GM18511 (cell line): ENCODE measurements around the gene IGSF9B.

Experiments
- ATAC-seq: cut with Tn5 transposase; IDR thresholded peaks from one replicate; pipeline ENCODE4 v1.9.1; 2021; ENCODE audit warnings: mild to moderate bottlenecking, moderate library complexity; ENCODE audit not compliant: unreplicated experiment

IGSF9B gene

DNA sequence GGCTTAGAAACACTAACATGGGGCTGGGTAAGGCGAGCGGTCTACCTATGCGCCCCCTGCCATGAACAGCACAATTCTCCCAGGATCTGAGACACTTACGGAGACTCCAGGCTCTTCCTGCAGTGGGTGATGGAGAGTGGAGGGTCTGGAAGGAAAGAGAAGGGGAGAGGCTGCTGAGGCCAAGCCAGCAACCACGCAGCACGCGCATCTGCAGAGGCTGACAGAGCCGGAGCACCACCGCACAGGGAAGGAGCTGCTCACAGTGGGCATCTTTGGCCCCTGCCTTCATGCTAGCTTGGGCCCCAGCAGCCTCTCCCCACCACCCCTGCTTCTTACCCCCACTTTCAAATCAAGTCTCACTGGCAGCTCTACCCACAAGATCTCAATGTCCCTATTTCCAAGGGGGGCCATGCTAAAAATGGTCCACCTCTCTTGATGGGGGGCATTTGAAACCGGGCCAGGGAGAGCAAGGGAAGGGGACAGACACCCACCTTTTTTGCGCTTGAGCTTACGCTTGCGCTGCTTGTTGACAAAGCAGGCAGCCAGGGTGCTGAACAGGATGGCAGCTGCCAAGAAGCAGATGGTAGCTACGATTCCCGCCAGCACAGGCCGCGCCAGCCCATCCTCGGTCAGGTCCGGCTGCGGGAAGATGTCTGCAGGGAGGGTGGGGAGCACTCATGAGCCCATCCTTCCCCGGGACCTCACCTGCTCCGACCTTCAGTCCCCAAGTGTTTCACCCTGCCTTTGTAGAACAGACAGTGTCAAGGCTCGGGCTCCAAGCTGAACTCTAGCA is 34.5 kb downstream of the IGSF9B start:
- no peak for ATAC-seq

DNA sequence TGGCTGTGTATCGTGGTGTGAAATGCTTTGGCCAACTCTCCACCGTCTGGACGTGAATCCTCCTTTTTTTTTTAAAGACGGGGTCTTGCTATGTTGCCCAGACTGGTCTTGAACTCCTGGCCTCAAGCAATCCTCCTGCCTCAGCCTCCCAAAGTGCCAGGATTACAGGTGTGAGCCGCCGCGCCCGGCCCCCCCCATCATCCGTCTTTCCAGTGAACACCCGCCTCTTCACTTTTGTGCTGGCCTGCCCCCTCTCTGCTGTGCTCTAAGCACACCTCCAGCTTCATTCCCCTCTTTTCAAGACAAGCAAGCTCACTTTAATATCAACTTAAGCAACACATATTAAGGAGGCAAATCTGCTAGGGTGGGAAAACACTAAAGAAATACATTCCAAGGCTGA is 35.3 kb downstream of the IGSF9B start:
- no peak for ATAC-seq

DNA sequence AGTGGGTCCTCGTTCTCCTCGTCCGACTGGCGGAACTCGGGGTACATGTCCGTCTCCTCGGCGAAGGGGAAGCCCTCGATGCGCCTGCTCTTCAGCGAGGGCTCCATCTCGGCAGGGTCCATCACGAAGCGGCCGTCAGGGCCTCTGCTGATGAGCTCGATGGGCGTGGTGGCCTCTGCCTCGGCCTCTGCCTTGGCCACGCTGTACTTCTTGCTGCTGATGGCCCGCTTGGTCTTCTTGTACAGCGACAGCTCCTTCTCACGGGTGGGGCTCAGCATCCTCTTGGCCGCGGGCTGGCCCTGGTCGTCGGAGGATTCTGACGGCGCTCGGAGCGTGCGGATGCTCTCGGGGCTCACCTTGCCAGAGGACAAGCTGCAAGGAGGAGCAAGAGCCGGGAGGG is 35.7 kb downstream of the IGSF9B start:
- no peak for ATAC-seq

DNA sequence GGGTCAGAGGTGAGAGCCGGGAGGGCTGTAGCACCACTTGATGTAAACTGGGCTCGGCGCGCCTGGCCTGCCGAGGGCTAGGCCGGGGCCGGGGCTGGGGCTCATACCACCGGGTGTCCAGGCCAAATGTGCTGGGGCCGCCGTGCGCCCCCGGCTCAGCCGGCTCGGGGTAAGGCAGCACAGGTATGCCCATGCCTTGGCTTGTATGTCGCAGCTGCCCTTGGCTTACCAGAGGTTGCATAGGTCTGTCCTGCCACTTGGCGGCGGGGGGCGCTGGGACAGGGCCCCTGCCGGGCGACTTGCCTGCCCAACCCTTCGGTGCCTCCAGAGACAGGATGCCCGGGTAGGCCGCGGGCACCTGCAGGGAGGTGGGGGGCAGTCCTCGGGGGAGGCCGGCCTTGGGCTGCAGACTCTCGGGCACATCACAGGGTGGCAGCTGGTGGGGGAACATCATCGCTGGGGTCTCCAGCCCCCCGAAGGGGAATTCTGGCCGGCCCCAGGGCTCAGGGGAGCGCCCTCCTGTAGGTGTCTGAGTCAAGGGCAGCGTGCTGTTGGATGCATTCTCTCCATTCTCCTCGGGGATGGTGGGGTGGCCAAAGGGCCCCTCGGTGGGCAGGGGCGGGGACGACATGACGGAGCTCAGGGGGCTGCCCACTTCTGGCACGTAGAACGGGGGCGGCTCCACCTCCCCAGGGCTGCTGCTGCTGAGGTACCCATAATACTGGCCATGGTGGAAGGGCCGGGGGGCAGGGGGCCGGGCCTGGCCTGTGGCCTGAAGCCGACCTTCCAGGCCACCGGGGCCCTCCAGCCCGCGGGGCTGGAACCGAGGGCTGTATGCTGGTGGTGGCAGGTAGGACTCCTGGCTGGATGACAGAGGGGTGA is 36.4 kb downstream of the IGSF9B start:
- ATAC-seq: no peak

- ATAC-seq: no peak
Measured at GRCh38 chr11:133919330-133920108, 37.2 kb downstream of the IGSF9B start.

GRCh38 chr11:133918608-133919260 is 38.0 kb downstream of the IGSF9B start:
- ATAC-seq: no peak

DNA sequence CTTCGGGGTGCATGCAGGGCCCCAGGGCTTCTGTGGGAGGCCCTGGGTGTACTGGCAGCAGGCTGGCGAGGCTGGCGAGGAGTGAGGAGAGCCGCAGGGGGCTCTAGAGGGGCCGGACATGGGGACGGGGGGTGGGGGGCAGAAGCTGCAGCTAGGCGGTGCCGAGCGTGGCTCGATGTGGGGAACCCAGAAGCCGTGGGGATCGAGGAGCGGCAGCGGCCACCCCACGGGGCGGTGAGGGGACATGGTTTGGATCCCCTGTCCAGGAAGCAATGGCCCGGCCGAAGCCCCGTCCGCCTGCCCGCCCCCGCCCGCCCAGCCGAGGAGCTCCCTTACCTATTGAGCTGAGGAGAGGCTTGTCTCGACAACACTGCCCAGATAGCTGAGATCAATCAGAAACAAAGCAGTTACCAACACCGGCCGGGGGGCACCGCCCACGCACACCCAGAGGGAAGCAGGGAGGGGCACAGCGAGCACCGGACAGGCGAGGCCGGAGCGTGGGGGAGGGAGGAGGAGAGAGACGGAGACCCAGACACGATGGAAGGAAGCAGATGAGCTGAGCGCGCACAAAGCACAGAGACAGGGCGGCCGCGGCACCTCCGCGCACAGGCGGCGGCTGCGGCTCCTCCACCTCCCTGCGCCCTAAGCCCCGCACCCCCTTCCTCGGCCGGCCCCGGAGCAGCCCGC is 38.7 kb downstream of the IGSF9B start:
- ATAC-seq: no peak

DNA sequence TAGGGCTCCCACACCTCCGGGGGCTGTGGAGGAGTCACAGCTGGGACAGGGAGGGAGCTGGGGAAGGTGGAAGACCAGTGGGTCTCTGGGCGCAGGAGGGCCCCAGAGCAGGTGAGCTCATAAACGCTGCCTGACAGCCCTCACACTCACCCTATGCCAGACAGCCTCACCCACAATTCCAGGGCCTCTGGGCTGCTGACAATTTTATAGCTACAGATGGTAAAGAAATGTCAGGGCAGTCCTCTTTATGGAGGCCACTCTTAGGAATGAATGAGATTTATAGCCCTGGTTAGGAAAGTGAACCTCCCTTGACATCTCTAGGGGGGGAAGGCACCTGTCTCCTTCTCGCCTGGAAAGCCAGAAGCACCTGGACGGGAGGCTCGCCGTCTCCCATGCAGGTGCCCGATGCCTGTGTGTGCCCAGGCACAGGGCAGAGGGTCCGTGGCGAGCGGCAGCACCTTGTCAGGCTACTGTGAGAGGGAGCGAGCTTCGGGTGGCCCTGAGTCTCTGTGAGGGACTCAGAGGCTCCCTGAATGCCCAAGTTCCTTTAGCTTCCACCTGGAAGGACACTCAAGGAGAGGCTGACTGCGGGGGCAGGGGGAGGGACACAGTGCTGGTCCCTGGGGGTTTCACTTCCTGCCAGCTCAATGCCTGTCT is 39.9 kb downstream of the IGSF9B start:
- no peak for ATAC-seq

DNA sequence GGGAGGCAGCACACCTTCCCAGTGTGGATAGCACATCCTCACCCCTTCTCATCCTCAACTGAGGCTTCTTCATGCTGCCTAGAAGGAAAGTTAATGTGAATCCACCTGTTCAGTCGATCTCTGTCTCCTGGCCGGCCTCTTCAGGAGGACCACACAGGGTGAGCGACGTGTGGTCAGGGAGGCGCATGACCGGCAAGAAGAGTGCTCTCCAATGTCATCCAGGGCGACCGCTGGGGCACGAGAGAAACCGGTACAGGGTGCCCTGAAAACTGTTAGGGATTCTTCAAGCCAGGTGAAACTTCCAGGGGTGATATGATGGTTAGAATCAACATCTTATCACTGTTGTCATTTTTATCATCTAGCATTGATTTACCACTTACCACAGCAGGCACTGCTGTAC is 43.0 kb downstream of the IGSF9B start:
- ATAC-seq: no peak

- peak; percentile 68 for ATAC-seq
Measured at GRCh38 chr11:133911171-133911570, 45.6 kb downstream of the IGSF9B start.

DNA sequence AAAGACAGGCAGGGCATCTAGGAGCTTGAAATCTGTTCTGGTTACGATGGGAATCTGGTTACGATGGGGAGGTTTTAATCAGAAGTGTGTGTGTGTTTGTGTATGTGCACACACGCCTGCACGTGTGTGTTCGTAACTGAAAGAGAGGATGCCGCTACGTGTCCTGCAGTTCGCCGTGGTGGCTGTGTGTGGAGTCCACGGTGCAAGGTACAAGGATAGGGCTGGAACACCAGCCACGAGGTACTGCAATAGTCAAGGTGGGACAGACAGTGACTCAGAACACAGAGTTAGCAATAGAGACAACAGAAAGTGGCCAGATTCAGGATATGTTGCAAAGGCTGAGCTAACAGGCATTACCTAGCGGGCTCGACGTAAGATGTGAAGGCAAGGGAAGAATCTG is 46.7 kb downstream of the IGSF9B start:
- ATAC-seq: no peak

DNA sequence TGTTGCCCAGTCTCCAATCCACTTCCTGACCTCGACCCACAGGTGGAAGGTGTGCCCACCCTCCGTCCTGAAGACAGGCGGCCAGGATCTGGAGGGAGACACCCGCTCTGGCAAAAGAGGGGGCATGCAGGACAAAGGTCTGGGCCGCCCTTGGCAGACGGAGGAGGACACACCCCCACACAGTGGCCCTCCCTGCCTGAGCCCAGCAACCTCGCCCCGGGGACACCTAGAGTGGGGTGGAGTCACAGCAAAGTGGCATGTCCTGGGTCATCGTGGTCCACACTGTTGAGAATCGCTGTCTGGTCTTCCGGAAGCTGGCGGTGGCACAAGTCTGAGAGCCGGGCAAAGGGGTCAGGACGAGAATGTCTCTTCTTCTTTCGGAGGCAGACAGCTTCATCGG is 47.9 kb downstream of the IGSF9B start:
- ATAC-seq: no peak

DNA sequence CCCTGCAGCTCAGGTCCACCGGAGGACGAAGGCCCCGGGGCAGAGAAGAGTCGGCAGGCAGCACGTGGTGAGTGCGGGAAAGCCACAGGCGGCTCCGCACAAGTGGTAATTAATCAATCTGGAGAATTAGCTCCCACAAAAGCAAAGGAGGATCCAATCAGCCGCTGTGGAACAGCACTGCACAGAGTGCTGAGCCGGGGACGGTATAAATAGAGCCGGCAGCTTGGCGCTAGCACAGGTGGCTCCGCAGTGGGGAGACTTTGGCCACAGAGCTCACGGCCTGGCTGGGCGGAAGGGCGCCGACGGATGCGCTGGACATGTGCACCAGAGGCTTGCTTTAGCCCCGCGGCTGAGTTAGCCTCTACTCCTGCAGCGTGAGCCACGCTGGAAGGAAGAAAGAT is 48.9 kb downstream of the IGSF9B start:
- no peak for ATAC-seq

DNA sequence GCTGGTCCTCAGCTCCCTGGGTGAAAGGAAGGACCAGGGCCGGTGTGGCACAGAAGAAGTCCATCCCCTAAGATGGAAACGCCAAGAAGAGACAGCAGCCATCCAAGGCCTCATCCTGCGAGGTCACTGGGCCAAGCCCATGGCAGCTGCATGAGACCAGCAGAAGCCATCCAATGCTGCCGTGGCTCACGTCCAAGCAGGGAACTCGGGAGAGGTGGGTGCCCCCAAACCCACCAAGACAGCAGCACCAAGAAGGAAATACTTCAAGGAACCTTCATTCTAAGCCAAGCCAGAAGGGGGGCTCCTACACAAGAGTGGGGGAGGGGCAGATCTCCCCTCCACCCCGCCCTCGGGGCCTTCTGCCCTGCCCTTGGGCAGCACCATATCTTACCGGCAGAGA is 49.6 kb downstream of the IGSF9B start:
- ATAC-seq: no peak

DNA sequence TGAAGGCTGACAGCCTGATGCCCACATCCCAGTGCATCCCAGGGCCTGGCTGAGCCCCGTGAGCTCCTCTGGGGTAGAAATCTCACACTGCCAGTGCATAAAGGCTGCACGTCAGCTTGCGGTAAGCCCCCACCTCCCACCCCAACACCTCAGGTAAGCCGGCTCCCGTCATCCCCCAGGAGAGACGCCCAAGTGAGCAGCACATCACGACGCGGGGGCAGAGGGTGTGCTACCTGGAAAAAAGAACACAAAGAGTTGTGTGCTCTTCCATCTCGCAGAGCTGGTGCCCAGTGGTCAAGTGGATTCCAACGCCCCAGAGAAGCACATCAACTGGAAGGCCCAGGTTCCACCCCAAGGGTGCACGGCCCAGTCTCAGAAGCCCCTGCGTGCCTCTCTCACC is 50.0 kb downstream of the IGSF9B start:
- no peak for ATAC-seq

DNA sequence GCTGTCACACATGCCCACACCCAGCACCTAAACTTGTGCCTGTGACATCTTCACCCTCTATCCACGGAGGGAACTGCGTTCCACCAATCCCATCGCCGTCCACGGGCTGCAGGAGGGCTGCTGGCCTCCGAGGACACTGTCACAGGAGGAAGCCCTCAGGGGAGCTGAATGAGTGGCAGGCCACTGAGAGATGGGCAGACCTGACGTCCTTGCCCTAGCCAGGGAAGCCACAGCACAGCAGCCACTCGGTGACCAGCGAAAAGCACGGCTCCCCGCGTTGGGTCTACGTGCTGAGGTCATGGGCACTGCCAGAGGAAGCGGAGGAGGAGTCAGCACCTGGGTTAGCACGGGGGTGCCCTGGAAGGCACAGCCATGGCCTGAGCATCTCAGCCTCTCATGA is 50.5 kb downstream of the IGSF9B start:
- ATAC-seq: no peak

DNA sequence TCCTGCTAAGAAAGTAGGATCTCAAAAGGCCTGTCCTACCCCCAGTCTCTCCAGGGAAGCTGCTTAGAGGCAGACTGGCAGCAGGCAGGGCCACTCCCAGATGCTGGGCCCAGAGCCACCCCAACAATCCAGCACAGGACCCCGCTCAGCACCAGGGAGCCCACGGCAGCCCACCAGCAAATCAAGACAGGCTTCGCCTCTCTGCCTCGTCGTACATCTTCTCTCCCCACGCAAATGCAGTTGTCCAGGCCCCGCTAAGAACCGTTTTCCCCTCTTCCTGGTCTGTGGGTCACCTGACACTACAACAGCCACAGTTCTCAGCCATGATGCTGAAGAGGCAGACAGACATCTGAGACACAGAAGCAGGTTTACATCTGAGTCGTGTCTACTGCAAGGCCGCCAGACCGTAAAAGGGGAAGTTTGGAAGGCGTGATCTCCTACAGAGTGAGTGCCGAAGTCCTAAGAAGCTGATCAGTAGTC is 51.1 kb downstream of the IGSF9B start:
- ATAC-seq: peak; percentile 55

DNA sequence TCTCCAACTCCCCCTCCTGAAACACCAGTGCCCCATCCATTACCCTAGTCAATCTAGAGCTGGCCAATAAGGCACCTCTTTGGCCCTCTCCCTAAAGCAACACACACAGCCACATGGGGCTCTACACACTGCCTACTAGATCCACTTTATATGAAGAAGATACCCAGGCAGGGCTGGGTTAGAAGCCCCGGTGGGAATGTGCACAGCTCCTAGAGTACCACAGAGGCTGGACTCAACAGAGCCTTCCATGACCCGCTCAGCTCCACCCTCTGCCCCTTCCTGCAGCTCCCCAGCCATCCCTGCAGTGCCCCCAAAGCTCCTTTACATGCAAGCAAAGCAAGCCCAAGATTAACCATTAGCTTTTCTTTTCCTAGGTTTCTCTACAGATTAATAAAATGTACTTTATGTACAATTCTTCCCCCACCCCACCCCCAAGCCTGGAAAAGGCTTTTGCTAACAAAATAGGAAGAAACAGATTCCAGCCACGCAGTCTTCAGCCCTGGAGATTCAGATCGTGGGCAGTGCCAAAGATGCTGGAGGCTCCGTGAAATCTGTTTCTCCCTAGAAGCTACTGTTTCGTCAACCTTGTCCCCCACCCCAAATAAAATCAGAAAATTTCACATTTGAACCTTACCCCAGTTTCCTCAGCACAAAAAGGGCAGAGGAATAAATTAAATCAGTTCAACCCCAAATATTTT is 51.8 kb downstream of the IGSF9B start:
- no peak for ATAC-seq
